ENCODE results near the gene ZNF473.

GRCh38 chr19:50022823-50023222, 3.0 kb upstream of the ZNF473 start:
- TF ChIP-seq EZH2phosphoT487 (IDR thresholded peaks at IDR 0.05; ENCODE audit: borderline replicate concordance) = no peak
- TF ChIP-seq CTCF (conservative IDR thresholded peaks at IDR 0.05; ENCODE audit: low read length) = no peak

Measured in Loucy (cell line).